ENCODE data around the gene ZNF629.

The ZNF629 gene

DNA sequence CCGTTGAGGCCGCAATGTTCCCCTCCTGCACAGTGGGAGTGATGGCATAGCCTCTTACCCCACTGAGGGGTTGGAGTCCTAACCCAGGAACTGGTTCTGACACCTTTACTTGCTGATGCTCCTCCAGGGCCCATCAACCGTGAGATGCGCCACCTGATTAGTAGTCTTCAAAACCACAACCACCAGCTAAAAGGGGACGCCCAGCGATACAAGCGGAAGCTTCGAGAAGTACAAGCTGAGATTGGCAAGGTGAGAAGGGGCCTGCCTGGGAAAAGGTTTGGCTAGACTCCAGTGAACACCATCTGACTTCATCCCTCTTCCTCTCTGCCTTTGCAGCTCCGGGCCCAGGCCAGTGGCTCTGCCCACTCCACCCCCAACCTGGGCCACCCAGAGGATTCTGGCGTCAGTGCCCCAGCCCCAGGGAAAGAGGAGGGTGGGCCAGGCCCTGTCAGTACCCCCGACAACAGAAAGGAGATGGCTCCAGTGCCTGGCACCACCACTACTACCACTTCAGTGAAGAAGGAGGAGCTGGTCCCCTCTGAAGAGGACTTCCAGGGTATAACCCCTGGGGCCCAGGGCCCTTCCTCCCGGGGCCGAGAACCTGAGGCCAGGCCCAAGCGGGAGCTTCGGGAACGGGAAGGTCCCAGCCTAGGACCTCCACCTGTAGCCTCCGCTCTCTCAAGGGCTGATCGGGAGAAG, 19.1 kb downstream of the ZNF629 start:
- DNase-seq (ENCODE audit: low spot score) = no peak

DNA sequence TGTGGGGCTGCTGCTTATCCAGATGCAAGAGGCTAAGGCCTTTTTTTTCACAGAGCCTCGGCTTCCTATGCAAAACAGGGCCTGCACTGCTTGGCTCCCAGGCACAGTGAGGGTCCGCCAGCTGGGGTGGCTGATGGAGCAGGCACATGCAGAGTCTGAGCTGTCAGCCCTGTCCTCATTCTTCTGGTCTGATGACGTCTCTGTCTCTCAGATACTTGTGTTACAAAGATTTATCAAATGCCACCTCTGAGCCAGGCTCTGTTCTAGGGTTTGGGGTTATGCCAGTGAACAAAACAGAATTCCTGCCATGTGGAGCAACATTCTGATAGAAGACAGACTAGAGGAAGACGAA, 20.1 kb downstream of the ZNF629 start:
- DNase-seq (ENCODE audit: low spot score) = no peak

DNA sequence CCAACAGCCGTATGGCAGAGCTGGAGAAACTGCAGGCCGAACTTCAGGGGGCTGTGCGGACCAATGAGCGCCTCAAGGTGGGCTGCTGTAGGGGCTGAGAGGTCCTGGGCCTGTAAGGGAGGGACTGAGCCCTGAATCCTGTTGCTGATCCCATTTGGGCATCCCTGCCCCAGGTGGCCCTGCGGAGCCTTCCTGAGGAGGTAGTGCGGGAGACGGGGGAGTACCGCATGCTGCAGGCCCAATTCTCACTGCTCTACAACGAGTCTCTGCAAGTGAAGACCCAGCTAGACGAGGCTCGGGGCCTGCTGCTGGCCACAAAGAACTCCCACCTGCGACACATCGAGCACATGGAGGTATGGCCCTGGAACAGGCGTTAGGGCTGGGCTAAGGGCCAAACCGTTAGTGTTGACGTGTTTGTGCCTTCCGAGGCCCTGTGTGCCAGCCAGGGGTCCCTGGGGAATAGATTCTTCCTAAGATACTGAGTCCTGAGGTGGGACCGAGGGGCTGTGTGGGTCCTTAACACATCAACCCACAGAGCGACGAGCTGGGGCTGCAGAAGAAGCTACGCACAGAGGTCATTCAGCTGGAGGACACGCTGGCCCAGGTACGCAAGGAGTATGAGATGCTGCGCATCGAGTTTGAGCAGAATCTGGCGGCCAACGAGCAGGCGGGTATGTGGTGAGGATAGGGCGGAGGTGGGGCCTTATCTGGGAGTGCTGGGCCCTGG, 20.6 kb downstream of the ZNF629 start:
- peak; percentile 88 for DNase-seq (ENCODE audit: low spot score)

DNA sequence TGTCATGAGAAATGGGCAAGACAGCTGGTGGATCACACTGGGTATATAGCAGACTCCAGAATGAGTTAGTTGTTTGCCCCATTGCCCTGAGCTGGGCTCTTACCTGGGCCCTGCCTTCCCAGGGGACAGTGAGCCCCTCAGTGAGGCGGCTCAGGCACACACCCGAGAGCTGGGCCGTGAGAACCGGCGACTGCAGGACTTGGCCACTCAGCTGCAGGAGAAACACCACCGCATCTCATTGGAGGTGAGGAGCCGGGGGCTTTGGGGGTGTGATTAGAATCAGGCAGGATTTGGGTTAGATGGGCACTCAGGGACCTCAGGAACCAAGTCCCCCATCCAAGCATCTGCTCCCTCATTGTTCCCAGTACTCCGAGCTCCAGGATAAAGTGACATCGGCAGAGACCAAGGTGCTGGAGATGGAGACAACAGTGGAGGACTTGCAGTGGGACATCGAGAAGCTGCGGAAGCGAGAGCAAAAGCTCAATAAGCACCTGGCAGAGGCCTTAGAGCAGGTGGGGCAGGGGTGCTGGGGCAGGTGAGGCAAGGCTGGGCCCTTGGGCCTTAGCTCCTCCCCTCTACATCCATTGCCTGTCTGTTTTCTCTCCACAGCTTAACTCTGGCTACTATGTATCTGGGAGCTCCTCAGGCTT, 22.1 kb downstream of the ZNF629 start:
- no peak for DNase-seq (ENCODE audit: low spot score)

DNA sequence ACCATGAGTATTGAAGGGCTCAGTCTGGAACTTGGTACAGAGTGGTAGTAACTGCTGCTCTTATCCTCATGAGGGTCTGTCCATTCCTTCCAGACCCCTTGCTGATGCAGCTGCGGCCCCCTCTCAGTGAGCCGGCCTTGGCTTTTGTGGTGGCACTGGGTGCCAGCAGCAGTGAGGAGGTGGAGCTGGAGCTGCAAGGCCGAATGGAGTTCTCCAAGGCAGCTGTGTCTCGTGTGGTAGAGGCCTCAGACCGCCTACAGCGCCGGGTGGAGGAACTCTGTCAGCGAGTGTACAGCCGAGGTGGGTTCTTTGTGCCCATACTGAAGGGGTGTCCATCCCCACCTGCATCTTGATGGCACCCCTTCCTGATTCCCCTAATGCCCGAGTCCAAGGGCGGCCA, 22.9 kb downstream of the ZNF629 start:
- DNase-seq (ENCODE audit: low spot score) = no peak

DNA sequence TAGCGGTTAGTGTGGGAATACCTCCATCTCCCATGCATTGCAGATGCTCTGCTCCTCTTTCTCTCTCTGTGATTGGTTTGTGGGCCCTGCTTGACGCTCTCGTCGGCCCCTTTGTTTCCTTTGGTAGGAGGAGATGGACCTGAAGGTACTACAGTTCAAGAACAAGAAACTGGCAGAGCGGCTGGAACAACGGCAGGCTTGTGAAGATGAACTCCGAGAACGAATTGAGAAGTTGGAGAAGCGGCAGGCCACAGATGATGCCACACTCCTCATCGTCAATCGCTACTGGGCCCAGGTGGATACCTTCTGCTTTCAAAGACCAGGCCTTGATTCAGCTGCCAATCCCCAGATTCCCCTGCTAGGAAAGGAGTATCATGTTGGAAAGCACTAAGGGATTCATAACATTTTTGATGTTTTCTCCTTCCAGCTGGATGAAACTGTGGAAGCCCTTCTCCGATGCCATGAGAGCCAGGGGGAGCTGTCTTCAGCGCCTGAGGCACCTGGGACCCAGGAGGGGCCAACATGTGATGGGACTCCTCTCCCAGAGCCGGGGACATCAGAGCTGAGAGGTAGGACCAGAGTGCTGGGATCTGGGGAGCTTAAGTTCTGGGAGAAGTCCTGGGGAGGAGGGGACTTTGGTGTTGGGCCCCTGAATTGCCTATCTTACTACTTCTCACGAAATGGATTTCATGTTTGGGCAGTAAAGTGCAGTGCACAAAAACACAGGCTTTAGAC, 23.8 kb downstream of the ZNF629 start:
- DNase-seq (ENCODE audit: low spot score) = no peak

DNA sequence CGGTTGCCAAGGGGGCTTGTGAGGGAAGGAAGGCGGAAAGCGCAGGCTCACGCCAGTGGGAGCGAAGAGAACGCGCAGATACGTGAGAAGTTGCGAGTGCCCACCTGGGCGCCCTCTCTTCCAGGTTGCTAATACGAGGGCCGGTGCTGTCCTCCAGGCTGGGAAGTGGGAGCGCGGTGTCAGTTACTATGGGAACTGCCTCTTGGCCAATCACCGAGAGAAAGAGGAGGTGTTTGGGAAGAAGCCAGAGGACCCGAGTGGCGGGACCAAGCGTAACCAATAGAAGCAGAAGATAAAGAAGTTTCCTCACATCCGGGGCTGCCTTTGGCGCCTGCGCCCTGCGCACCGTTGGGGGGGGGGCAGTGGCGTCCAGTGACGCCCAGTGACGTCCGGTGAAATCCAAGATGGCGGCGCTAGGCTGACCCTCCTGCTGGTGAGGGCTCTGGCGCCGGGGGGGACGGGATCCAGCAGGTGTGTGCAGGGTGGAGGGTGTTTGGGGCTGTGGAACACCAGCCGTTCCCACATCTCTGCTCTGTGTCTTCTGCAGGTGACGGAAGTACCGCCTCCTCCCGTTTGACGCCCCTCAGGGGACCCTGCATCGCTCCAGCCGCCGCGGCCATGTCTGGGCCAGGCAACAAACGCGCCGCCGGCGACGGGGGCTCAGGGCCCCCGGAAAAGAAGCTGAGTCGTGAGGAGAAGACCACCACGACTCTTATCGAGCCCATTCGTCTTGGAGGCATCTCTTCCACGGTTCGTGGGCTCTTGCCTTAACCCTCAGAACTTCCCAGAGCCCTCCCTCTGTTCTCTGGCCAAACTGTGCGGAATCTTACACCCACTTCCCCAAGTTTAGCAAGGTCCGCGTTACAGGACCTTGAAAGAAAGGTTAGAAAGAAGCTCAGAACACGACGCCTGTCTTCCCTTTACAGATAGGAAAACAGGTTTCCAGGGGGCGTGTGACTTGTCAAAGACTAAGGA, 24.8 kb downstream of the ZNF629 start, which contains the start of the genes CFAP119 and RNF40:
Gene CFAP119 (minus strand): TSS at position 135 of the 975 bp plus-strand sequence. CDS start 314 bp downstream, outside the sequence.
Gene RNF40 (plus strand): TSS at position 395 of the 975 bp plus-strand sequence. CDS start 224 bp downstream, at position 619.
- DNase-seq (ENCODE audit: low spot score) = peak; percentile 94

DNA sequence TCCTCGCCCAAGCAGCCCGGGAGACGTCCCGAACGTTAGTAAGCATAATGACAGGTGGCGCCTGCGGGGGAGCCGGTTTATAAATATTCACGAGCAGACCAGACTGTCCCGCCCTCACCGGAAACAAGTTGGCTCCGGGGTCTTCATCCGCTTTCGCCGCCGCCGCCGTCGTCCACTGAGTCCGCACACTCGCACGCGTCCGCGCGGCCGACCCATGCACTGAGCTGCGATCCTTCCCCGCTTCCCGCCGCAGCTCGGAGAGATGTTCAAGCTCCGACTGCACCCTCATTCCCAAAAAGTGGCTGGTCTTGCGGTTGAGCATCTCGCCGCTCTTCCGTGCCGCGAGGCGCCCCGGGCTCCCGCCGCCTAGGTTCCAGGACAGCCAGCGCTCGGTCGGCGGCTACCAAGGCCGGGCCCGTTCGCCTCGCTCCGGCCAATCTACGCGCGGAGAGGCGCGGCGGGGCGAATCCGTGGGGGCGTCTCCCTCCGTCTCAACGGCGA, 25.5 kb downstream of the ZNF629 start:
- DNase-seq (ENCODE audit: low spot score) = peak; percentile 39

DNA sequence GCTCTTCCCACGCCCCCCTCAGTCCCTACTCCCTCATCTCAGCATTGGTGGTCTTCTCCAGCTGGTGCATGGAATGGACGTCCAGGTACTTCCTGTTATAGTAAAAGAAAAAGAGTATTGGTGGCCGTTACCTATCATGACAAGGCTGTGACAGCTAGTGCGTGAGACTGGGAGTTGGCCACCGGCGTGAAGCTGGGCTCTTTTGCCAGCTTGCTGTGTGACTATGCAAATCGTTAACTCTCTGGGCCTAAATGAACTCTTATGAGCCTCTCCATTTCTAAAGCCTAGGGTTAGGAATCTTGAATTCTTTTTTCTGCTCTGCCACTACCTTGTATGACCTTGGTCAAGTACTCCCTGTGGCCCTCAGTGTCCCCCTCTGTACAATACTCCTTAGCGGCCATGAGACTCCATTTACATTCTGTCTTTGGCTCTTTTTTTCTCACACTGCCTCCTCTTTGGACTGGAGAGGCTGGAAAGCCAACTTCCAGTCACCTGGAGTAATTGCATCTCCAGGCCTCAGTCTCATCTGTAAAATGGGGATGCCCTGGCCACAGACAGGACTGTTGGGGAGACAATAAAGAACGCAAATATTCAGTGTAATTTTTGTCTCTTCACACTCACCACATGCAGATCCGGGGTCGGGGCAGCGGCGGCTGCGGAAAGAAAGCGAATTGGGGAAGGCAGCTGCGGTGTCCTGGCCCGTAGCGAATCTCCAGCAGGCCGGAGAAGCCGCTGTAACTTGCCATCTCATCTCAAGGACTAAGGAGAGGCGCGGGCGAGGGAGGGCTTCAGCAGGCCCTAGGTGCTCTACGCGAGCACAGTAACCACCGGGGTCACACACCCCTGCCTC, 26.2 kb downstream of the ZNF629 start:
- peak; percentile 36 for DNase-seq (ENCODE audit: low spot score)

DNA sequence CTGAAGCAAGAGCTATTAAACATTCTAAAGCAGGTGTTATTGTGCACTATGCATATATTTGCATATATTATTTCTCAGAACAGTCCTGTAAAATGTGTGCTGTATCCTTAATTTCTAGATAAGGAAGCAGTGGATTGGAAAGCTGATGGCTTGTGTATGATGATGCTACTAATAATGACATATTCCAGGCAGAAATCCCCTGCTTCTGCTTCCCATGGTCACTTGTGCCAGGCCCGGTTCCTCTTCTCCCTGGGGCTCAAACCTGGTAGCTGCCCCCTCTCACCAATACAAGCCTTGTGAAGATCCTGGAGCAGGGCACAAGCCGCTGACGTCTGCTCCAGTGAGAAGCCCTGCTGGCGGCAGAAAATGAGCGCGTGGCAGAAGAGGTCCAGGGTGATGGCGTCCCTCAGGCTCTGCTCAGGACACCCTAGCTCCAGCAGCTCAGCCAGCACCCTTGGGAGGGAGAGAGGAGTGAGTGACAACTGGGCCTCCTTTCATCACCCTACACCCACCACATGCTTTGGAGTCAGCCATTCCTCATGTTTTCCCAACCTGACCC, 26.9 kb downstream of the ZNF629 start:
- no peak for DNase-seq (ENCODE audit: low spot score)

DNA sequence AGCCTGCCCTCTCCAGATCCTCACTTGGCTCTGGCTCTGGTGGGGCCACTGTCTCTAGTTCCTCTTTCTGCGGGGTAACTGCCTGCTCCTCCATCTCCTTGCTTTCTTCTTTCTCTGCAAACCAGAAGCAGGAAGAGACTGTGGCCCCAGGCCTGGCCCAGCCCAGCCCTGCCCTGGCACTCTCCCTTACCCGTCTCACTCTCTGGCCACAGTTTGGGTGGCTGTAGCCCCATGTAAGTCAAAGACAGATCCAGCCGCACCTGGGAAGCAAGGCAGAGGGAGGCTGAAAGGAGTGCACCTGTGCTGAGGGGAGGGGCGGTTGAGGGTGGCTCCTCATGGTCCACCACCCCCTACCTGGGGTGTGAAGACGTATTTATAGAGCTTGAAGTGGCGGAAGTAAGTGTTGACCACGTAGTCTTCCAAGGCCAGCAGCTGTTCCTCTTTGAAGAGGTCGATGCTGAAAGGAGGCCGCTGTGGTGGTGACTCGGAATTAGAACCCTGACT, 28.0 kb downstream of the ZNF629 start:
- DNase-seq (ENCODE audit: low spot score) = no peak

DNA sequence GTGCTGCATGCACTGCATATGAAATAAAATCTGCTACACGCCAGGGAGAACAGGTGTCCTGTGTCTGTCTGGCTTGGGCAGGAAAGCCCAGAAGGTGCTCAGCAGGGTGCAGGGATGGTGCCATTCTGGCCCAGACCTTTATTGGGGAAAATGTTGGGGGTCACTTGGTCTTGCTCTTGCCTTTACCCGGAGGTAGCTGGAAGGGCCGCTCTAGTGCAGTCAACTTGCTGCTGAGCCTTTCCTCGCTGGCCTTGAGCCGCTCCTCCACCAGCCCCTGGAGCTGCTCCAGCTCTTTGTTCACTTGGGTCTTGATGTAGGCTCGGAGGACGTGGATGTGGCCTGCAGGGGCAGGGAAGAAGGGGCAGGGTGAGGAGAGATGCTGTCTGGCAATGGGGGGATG, 29.7 kb downstream of the ZNF629 start:
- DNase-seq (ENCODE audit: low spot score) = no peak

DNA sequence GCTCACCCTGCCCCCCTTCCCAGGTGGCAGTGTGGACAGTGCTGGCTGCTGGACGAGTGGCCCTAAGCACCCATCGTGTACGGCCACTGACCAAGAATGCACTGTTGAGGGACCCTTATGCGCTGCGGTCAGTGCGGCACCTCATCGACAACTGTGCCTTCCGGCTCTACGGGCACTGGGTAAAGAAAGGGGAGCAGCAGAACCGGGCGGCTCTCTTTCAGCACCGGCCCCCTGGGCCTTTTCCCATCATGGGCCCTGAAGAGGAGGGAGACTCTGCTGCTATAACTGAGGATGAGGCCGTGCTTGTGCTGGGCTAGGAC, 30.3 kb downstream of the ZNF629 start:
- no peak for DNase-seq (ENCODE audit: low spot score)

DNA sequence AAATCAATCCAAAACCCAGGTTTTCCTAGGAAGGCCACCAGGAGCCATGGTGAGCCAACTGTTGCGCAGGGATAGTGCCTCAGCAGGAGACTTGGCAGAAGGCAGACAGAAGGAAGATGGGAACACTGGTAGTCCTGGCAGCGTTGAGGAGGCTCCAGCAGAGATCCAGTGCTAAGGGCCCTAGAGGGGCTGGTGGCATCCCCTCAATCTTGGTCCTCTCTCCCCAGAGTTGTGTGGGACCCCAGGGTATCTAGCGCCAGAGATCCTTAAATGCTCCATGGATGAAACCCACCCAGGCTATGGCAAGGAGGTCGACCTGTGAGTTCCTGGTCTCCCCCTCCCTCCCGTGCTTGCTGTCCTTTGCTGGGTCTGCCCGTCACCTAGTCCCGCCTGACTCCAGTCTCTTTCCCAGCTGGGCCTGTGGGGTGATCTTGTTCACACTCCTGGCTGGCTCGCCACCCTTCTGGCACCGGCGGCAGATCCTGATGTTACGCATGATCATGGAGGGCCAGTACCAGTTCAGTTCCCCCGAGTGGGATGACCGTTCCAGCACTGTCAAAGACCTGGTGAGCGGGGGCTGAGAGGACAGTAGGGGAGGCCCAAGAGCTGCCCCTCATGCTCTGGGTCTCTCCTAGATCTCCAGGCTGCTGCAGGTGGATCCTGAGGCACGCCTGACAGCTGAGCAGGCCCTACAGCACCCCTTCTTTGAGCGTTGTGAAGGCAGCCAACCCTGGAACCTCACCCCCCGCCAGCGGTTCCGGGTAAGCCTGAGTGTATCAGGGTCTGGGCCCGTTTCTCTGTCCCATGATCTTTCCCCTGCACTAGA, 30.8 kb downstream of the ZNF629 start:
- no peak for DNase-seq (ENCODE audit: low spot score)

DNA sequence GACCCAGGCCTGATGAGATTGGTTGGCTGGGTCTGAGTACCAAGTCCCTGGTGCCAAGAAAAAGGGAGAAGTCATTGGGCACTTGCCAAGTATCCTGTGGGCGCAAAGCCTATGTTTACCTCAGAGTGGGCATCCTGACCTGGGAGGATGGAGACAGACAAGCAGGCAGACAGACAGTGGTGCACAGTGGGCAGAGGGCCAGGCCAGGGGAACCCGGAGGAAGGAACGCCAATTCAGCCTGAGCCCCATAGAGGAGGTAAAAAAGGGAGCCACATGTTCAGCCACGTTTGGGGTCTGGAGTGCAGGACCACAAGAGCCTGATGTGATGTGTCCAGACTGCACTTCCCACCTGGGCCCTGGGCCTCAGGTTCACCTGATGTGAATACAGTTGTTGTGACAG, 33.4 kb downstream of the ZNF629 start:
- DNase-seq (ENCODE audit: low spot score) = no peak

DNA sequence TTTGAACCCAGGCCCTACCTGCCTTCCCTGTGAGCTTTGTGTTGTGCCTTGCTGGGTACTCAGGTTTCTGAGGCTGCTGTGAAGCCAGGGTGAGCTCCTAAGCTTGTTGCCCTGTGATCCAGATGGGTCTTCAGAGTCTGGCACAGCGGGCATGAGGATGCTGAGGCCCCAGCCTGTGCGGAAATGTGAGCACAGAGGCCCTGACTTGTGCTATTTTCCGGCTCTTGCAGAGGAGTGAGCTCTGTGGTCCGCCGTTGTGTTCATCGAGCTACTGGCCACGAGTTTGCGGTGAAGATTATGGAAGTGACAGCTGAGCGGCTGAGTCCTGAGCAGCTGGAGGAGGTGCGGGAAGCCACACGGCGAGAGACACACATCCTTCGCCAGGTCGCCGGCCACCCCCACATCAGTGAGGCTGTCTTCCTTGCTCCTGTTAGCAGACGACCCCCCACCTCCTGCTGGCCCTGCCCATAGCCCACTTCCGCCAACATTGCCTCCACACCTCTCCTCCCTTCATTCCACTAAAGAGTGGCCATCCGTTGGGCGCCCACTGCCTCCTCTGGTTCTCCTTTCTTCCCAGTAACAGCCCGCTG, 36.0 kb downstream of the ZNF629 start:
- no peak for DNase-seq (ENCODE audit: low spot score)

DNA sequence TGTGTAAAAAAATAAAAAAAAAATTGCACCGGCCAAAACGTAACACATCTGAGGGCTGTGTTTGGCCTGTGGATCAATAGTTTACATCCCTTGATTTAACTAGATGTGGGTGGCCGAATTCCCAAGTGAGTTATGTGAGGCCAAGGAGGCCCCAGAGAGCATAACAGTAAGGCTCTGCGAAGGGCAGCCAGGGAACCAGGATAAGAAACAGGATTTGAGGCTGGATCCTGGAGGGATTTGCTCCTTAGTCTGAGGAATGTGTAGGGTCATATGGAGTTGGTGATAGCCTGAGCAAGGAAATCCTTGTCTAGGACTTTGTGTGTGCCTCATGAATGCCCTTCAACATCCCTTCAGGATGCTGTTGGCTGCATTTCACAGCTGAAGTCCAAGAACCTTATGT, 36.8 kb downstream of the ZNF629 start:
- DNase-seq (ENCODE audit: low spot score) = no peak

Measured in hematopoietic multipotent progenitor cell treated with erythropoietin and hydrocortisone succinate and interleukin-3 and kit ligand, for 15 days (in vitro differentiated cells).